Measurements from ENCODE around the gene SMC2.

The SMC2 gene

GRCh38 chr9:104110509-104110908 lies 16.4 kb downstream of the SMC2 start:
- TF ChIP-seq, protein P1, sequence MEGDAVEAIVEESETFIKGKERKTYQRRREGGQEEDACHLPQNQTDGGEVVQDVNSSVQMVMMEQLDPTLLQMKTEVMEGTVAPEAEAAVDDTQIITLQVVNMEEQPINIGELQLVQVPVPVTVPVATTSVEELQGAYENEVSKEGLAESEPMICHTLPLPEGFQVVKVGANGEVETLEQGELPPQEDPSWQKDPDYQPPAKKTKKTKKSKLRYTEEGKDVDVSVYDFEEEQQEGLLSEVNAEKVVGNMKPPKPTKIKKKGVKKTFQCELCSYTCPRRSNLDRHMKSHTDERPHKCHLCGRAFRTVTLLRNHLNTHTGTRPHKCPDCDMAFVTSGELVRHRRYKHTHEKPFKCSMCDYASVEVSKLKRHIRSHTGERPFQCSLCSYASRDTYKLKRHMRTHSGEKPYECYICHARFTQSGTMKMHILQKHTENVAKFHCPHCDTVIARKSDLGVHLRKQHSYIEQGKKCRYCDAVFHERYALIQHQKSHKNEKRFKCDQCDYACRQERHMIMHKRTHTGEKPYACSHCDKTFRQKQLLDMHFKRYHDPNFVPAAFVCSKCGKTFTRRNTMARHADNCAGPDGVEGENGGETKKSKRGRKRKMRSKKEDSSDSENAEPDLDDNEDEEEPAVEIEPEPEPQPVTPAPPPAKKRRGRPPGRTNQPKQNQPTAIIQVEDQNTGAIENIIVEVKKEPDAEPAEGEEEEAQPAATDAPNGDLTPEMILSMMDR (IDR thresholded peaks at IDR 0.05; ENCODE audit: borderline replicate concordance, control extremely low read depth, extremely low read depth, insufficient read depth, missing control alignments), result no peak
- DNase-seq (ENCODE audit: low spot score), result no peak
- in situ Hi-C loops (cut with MboI; ENCODE audit: low sequenced_read_pairs, unreplicated experiment), result no loop called here

- TF ChIP-seq, protein P1 (IDR thresholded peaks at IDR 0.05; ENCODE audit: borderline replicate concordance, control extremely low read depth, extremely low read depth, insufficient read depth, missing control alignments), result no peak
- DNase-seq (ENCODE audit: low spot score), result no peak
- in situ Hi-C loops (cut with MboI; ENCODE audit: low sequenced_read_pairs, unreplicated experiment), result no loop called here
These were observed 24.8 kb downstream of the SMC2 start for GRCh38 chr9:104118916-104119315.

GRCh38 chr9:104121022-104121421 lies 26.9 kb downstream of the SMC2 start:
- in situ Hi-C loops (cut with MboI; ENCODE audit: low sequenced_read_pairs, unreplicated experiment), result no loop called here
- TF ChIP-seq, protein P1 (IDR thresholded peaks at IDR 0.05; ENCODE audit: borderline replicate concordance, control extremely low read depth, extremely low read depth, insufficient read depth, missing control alignments), result no peak

GRCh38 chr9:104138243-104138868 lies 44.2 kb downstream of the SMC2 start:
- in situ Hi-C loops (cut with MboI; ENCODE audit: low sequenced_read_pairs, unreplicated experiment), result no loop called here

More at GRCh38 chr9:104121022-104121421, 26.9 kb downstream of the SMC2 start:
- DNase-seq (ENCODE audit: low spot score), result no peak

DNA sequence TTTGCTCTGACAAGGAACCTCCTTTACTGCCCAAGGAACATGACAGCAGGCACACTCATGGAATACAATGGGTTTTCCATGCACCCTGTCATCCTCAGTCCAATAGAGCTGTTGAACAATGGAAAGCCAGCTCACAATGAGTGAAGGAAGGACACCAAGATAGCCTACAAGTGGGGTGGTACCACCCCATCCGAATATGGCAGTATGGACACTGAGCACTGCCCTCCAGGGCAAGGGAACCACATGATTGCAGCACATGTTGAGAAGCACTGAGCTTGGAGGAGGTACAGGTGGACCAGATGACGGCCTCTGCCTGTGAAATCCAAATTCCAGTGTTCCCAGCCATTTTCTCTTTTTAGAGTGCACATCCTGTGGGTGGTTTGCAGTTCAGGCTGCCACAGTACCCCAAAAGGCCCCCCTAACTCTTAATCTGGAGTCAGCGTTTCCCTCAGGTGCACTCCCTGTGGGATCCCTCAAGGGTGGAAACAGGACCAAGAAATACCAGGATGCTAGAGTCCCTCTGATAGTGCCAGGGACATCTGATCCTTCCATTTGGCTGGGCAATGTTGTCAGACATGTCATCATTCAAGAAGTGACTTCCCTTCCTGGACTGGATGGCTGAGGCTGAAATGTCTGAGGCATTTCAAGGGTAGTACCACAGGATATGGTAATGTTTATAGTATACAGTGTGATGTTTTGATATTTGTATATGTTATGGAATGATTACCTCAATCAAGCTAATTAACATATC lies 48.9 kb downstream of the SMC2 start:
- TF ChIP-seq, protein P1 (IDR thresholded peaks at IDR 0.05; ENCODE audit: borderline replicate concordance, control extremely low read depth, extremely low read depth, insufficient read depth, missing control alignments), result no peak
- in situ Hi-C loops (cut with MboI; ENCODE audit: low sequenced_read_pairs, unreplicated experiment), result no loop called here
- no peak for DNase-seq (ENCODE audit: low spot score)

More at GRCh38 chr9:104138243-104138868, 44.2 kb downstream of the SMC2 start:
- DNase-seq (ENCODE audit: low spot score), result no peak
- TF ChIP-seq, protein P1 (IDR thresholded peaks at IDR 0.05; ENCODE audit: borderline replicate concordance, control extremely low read depth, extremely low read depth, insufficient read depth, missing control alignments), result no peak

GRCh38 chr9:104143550-104143910 lies 49.4 kb downstream of the SMC2 start:
- TF ChIP-seq, protein P1 (IDR thresholded peaks at IDR 0.05; ENCODE audit: borderline replicate concordance, control extremely low read depth, extremely low read depth, insufficient read depth, missing control alignments), result no peak
- in situ Hi-C loops (cut with MboI; ENCODE audit: low sequenced_read_pairs, unreplicated experiment), result no loop called here
- no peak for DNase-seq (ENCODE audit: low spot score)
